GM12872 (cell line): ENCODE data around the gene PDCD4.

Experiments used
- TF ChIP-seq, protein P1 (sequence below): IDR thresholded peaks from 3 replicates; pipeline ENCODE4 v1.5.1; 2011; ENCODE audit warnings: low read depth, mild to moderate bottlenecking, low read length, moderate library complexity; ENCODE audit not compliant: insufficient read depth

Gene PDCD4

DNA sequence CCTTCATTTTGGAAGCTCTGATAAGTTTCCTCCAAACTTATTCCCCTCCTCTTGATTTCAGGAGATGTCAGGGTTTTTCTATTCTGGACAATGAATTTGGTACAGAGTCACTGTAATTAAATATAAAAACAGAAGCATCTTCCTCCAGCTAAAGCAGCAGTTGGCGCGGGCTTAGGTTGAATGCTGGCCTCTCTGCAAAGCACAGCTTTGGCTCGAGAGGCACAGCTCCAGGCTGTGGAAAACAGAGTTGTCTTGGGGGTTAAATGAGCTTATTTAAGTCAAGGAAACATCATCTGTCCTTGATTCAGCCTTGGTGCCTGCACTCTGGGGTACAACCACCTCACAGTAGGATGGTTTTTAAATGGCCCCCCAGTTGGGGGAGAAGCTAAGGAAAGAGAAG, 35.0 kb upstream of the PDCD4 start:
- TF ChIP-seq, protein P1, sequence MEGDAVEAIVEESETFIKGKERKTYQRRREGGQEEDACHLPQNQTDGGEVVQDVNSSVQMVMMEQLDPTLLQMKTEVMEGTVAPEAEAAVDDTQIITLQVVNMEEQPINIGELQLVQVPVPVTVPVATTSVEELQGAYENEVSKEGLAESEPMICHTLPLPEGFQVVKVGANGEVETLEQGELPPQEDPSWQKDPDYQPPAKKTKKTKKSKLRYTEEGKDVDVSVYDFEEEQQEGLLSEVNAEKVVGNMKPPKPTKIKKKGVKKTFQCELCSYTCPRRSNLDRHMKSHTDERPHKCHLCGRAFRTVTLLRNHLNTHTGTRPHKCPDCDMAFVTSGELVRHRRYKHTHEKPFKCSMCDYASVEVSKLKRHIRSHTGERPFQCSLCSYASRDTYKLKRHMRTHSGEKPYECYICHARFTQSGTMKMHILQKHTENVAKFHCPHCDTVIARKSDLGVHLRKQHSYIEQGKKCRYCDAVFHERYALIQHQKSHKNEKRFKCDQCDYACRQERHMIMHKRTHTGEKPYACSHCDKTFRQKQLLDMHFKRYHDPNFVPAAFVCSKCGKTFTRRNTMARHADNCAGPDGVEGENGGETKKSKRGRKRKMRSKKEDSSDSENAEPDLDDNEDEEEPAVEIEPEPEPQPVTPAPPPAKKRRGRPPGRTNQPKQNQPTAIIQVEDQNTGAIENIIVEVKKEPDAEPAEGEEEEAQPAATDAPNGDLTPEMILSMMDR, result no peak

DNA sequence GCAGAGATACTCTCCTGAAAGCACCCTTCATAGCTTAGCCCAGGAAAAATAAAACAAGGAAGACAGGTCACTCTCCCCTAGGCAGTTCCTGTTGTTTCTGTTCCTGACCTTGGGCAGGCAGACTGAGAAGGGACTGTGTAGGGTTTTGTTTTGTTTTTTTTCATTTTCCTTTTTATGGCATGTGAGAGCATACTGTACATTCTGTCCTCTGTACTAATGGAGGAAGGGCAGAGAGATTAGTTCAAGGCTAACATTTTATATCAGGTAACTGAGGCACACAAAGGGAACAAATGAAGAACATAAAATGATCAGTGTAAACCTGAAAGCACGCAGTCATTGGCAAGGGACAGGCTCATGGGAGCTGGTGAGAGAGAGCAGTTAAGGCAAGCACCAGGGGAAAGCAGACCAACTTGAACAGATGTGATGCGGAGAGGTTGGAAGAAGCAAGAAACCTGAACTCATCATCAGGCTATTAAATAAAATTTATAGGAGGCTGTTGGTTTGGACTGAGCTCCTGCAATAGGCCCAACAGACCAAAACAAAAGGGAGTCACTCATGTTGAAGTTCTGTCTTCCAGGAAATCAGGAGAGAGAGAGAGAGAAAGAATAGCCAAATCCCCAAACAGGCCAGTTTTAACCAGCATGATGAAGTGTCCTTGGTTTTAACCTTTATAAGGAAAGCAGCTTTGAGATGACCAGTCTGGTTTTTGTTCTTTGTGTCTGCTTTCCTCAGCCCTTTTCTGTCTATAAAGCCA, 34.1 kb upstream of the PDCD4 start:
- TF ChIP-seq, protein P1, result no peak

DNA sequence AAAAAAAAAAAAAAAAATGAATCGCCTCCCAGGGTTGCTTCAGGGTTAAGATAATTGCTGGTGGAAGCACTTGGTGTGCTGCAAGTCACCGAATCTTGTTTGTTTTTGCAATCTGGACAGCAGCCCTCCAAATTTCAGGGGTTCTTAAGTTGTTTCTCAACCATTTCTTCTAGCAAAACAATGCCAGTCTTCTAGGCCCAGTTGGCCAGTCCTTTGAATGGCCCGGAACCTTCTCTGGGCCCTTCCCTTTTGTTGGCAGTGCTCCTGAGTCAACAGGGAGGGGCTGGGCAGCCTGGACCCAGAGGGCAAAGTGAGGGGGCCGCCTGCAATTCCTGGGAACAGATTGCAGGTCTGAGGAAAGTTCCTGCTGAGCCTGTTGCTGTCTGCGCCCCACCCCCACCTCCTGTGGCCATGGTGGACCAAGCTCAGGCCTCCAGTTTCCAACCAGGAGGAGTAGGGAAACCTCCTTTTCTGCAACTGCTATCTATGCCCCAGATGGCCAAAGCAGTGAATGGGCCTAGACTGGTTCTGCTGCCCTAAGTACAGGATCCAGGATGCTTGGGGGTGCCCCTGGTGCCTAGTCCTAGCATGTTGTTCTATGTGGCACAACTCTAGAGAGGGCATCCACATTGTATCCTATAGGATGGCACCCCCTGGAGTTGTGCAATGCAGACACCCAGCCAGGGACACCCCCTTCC, 31.4 kb upstream of the PDCD4 start:
- TF ChIP-seq, protein P1, result no peak

DNA sequence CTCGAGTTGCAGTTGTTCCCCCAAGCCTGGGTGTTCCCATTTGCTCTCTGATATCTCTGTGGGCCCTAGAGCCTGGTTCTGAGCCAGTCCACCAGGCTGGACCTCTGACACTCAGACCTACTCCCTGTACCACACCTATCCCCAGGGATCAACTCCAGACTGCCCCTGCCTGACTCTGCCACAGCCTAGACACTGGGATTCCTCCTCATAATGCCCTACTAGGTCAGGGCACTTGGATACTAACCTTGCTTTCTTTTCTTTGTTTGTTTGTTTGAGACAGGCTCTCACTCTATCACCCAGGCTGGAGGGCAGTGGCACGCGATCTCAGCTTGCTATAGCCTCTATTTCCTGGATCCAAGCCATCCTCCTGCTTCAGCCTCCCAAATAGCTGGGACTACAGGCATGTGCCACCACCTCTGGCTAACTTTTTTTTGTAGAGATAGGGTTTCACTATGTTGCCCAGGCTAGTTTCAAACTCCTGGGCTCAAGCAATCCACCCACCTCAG, 30.8 kb upstream of the PDCD4 start:
- TF ChIP-seq, protein P1, result no peak

DNA sequence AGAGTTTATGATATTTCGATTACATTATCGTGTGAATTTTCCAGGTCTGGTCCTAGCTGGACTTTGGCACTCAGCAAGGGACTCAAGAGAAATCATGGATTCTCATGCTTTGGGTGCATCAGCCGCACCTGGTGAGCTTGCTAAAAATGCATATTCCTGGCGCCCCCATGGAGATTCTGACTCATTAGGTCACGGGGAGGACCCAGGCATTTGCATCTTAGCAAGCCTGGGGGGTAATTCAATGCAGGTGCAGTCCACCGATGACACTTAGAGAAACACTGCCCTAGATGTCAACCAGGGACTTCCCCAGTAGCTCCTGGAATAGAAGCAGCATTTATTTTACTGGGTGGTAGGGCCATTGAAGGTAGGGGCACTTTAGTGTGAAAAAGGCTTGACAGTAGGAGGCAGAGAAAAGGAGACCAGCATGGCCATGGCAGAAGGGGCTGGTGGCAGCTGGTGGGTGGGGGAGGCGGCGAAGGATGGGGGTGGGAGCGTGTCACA, 29.9 kb upstream of the PDCD4 start:
- TF ChIP-seq, protein P1, result no peak

DNA sequence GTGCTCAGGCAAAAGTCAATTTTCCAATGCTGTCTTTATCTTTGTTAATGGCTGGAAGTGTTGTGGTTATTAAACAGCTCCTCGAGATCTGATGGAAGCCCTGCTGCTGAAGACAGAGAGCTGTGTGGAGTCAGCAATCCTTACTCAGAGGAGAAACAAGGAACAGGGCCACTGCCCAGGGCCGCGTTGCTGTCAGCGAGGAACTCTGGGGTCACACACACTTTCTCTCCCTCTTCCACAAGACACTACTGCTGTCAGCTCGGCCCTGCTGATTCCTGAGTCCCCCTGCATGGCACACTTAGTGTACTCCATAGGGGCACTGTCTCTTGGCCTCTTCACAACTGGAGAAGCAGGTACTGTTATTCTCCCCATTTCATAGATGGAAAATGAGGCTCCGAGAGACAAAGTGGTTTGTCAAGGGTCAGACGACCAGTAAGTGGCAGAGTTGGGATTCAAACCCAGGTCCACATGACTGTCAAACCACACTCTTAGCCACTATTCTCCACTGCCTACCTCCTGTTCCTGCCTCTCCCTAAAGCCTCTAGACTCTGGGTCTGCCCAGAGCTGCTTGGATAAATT, 29.3 kb upstream of the PDCD4 start:
- TF ChIP-seq, protein P1, result no peak

DNA sequence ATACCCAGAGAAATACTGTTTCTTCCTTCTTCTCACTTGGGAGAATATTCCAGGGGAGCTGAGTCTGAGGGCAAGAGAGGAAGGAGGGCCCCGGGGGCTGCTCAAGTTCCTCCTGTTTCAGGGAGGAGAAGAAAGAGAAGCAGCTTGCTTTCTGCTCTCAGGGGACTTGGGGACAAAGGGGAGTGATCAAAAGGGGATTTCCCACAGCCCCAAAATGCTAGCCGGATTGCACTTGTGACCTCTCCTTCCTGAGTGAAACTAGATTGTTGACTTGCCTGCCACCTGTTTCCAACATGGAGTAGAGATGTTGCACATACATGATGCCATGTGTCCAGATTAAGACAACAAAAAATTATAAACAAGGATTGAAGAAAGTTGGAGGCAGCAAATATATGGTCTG, 28.7 kb upstream of the PDCD4 start:
- TF ChIP-seq, protein P1, result no peak
